HG03439 (cell line): Measurements from ENCODE around the gene RIN1.

Experiments
- ATAC-seq: cut with Tn5 transposase; IDR thresholded peaks from one replicate; pipeline ENCODE4 v1.9.1; 2021; ENCODE audit warnings: mild to moderate bottlenecking, moderate library complexity; ENCODE audit not compliant: unreplicated experiment

The RIN1 gene

GRCh38 chr11:66335531-66336233 lies 552 bp downstream of the RIN1 start:
- ATAC-seq, result no peak

- no peak for ATAC-seq
These were observed 1.4 kb downstream of the RIN1 start for GRCh38 chr11:66334605-66335442.

GRCh38 chr11:66333896-66334604 lies 2.2 kb downstream of the RIN1 start:
- ATAC-seq, result no peak

- no peak for ATAC-seq
These were observed 2.9 kb downstream of the RIN1 start for GRCh38 chr11:66333220-66333877.

GRCh38 chr11:66332371-66333219 lies 3.6 kb downstream of the RIN1 start:
- ATAC-seq, result no peak

GRCh38 chr11:66331542-66332370 lies 4.5 kb downstream of the RIN1 start:
- ATAC-seq, result no peak

GRCh38 chr11:66330931-66331330 lies 5.3 kb downstream of the RIN1 start:
- ATAC-seq, result no peak

GRCh38 chr11:66329165-66329673 lies 7.0 kb downstream of the RIN1 start:
- no peak for ATAC-seq

GRCh38 chr11:66328302-66329144 lies 7.7 kb downstream of the RIN1 start:
- ATAC-seq, result no peak

- no peak for ATAC-seq
These were observed 8.3 kb downstream of the RIN1 start for GRCh38 chr11:66328031-66328301.

- ATAC-seq, result no peak
These were observed 8.8 kb downstream of the RIN1 start for GRCh38 chr11:66327171-66328030.

- no peak for ATAC-seq
These were observed 9.7 kb downstream of the RIN1 start for GRCh38 chr11:66326261-66327111.

GRCh38 chr11:66325263-66325671 lies 11.0 kb downstream of the RIN1 start:
- ATAC-seq, result no peak

- no peak for ATAC-seq
These were observed 11.6 kb downstream of the RIN1 start for GRCh38 chr11:66324664-66325063.

- no peak for ATAC-seq
These were observed 12.6 kb downstream of the RIN1 start for GRCh38 chr11:66323684-66324083.

- no peak for ATAC-seq
These were observed 13.4 kb downstream of the RIN1 start for GRCh38 chr11:66322732-66323427.
